Neural crest cell (in vitro differentiated cells): ENCODE measurements around the gene GAB3. TPM values are rescaled to one million over a fixed set of nuclear protein-coding genes. Genes with fewer than 3 reads are reported as not detected.

Experiments used
- DNase-seq: peaks from one replicate; pipeline ENCODE4 v3.0.0; 2021; ENCODE audit warnings: low read depth, mixed read lengths, low spot score
- H3K27ac Mint-ChIP-seq: one replicate; pipeline ENCODE4 v1.8.0; 2021; ENCODE audit warnings: mild to moderate bottlenecking, mixed read lengths; ENCODE audit not compliant: unreplicated experiment
- H3K27me3 Mint-ChIP-seq: 2 replicates; pipeline ENCODE4 v1.8.0; 2021; ENCODE audit warnings: low read depth, mild to moderate bottlenecking, mixed read lengths
- H3K36me3 Mint-ChIP-seq: 2 replicates; pipeline ENCODE4 v1.8.0; 2021; ENCODE audit warnings: low read depth, mild to moderate bottlenecking, mixed read lengths
- H3K4me1 Mint-ChIP-seq: 2 replicates; pipeline ENCODE4 v1.8.0; 2021; ENCODE audit warnings: mixed read lengths
- H3K4me3 Mint-ChIP-seq: one replicate; pipeline ENCODE4 v1.8.0; 2021; ENCODE audit warnings: mild to moderate bottlenecking, mixed read lengths
- H3K9me3 Mint-ChIP-seq: 2 replicates; pipeline ENCODE4 v1.8.0; 2021; ENCODE audit warnings: mixed read lengths
- total RNA-seq: library from RNA; stranded (reverse); gene quantifications from 2 replicates; pipeline ENCODE4 v1.2.1, GENCODE V29; 2021
- TF ChIP-seq, protein P1 (sequence below): fragments of 200-600 bp; sonication (generic); conservative IDR thresholded peaks from 2 replicates; pipeline ENCODE4 v1.5.0; 2021; ENCODE audit warnings: antibody characterized with exemption, mild to moderate bottlenecking

The GAB3 gene
- total RNA-seq, 1 donor from 2014 or later: 0.12 TPM

DNA sequence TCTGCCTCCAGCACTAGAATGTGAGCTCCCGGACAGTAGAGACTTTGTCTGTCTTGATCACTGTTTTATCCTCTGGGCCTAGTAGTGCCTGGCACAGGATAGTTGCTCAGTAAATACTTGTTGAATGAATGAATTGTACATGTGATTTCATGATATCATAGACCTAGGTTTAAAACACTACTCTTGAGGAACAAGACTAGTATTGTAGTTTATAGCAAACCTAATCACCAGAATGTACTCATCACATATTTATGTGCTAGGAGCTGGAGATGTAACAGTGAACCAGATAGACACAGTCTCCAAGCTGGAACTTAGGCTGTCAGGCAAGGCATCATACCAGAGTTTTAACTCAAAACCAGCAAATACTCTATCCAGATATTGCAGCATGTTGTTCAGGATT lies 23.5 kb downstream of the GAB3 start:
- Mint-ChIP-seq H3K4me1 (peaks cover 4% of the 10 kb centered on the region), H3K36me3 (no peaks in the 10 kb centered on the region), H3K9me3 (peaks cover 6% of the 10 kb centered on the region), H3K27me3 (no peaks in the 10 kb centered on the region), H3K27ac (no peak overlapping the region), H3K4me3 (no peak overlapping the region)
- TF ChIP-seq, protein P1, sequence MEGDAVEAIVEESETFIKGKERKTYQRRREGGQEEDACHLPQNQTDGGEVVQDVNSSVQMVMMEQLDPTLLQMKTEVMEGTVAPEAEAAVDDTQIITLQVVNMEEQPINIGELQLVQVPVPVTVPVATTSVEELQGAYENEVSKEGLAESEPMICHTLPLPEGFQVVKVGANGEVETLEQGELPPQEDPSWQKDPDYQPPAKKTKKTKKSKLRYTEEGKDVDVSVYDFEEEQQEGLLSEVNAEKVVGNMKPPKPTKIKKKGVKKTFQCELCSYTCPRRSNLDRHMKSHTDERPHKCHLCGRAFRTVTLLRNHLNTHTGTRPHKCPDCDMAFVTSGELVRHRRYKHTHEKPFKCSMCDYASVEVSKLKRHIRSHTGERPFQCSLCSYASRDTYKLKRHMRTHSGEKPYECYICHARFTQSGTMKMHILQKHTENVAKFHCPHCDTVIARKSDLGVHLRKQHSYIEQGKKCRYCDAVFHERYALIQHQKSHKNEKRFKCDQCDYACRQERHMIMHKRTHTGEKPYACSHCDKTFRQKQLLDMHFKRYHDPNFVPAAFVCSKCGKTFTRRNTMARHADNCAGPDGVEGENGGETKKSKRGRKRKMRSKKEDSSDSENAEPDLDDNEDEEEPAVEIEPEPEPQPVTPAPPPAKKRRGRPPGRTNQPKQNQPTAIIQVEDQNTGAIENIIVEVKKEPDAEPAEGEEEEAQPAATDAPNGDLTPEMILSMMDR: no peak
- no peak for DNase-seq

DNA sequence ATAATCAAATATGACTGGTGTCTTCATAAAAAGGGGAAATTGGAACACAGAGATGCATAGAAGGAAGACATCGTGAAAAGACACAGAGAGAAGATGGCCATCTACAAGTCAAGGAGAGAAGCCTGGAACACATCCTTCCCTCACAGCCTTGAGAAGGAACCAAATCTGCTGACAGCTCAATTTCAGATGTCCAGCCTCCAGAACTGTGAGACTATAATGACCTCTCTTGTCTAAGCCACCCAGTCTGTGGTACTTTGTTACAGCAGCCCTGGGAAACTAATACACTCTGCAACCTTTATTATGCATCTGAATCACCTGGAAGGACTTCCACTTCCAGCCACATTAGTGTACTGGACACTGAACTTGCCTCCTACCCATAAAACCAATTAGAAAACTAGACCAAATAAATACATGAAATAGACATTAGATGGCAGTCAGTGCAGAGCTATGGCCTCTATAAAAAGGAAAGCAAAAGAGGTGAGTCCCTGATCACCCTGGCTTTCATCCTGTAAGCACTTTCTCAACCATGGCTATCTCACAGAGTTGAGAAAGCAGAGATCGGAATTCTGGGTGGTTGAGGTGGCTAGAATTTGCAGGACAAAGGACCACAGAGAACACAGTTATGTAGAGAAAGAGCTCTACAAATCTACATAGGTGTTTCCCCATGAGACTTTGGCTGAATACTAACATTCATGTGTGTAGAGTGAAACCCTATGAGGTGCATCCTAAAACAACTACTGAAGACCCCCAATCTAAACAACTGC lies 25.7 kb downstream of the GAB3 start:
- Mint-ChIP-seq H3K27ac (no peak overlapping the region), H3K27me3 (no peaks in the 10 kb centered on the region), H3K36me3 (no peaks in the 10 kb centered on the region), H3K4me1 (no peaks in the 10 kb centered on the region), H3K4me3 (no peak overlapping the region), H3K9me3 (peaks cover 5% of the 10 kb centered on the region)
- TF ChIP-seq, protein P1: no peak
- no peak for DNase-seq

DNA sequence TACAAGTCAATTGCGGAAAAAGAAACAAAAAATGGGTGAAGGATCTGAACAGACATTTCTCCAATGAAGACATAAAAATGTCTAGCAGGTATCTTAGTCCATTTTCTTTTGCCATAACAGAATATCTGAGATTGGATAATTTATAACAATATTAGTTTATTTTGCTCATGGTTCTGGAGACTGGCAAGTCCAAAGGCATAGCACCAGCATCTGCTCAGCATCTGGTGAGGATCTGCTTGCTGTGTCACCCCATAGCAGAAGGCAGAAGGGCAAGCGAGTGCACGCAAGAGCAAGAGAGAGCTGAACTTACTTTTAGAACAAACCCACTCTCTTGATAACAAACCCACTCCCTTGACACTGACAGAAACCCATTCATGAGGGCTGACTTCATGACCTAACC lies 29.7 kb downstream of the GAB3 start:
- Mint-ChIP-seq H3K9me3 (peaks cover 10% of the 10 kb centered on the region), H3K4me1 (peaks cover 8% of the 10 kb centered on the region), H3K4me3 (no peak overlapping the region), H3K27me3 (no peaks in the 10 kb centered on the region), H3K27ac (no peak overlapping the region), H3K36me3 (no peaks in the 10 kb centered on the region)
- DNase-seq: no peak
- TF ChIP-seq, protein P1: no peak

GRCh38 chrX:154720067-154720466 lies 30.8 kb downstream of the GAB3 start:
- peaks cover 8% of the 10 kb centered on the region for H3K4me1 Mint-ChIP-seq
- DNase-seq: no peak
- peaks cover 10% of the 10 kb centered on the region for H3K9me3 Mint-ChIP-seq
- TF ChIP-seq, protein P1: no peak
- no peaks in the 10 kb centered on the region for H3K27me3 Mint-ChIP-seq
- H3K36me3 Mint-ChIP-seq: no peaks in the 10 kb centered on the region
- no peak overlapping the region for H3K4me3 Mint-ChIP-seq
- no peak overlapping the region for H3K27ac Mint-ChIP-seq

- Mint-ChIP-seq H3K4me3 (no peak overlapping the region), H3K4me1 (peaks cover 8% of the 10 kb centered on the region), H3K9me3 (peaks cover 10% of the 10 kb centered on the region), H3K27ac (no peak overlapping the region), H3K27me3 (no peaks in the 10 kb centered on the region), H3K36me3 (no peaks in the 10 kb centered on the region)
- no peak for DNase-seq
- TF ChIP-seq, protein P1: no peak
These were observed 31.7 kb downstream of the GAB3 start for GRCh38 chrX:154719132-154719675.
